NOMO-1 treated with DMSO at 0.1 percent for 48 hours (cell line): ENCODE measurements around the gene RXFP3.

ENCODE experiments used
- DNase-seq: peaks from one replicate; lab custom pipeline; 2025; ENCODE audit not compliant: unreplicated experiment; lab: John Stamatoyannopoulos, UW

RXFP3 gene

GRCh38 chr5:33976307-33976706, 40.1 kb downstream of the RXFP3 start:
- DNase-seq: no peak

GRCh38 chr5:33978306-33978705, 42.1 kb downstream of the RXFP3 start:
- DNase-seq: no peak

GRCh38 chr5:33980030-33980429, 43.8 kb downstream of the RXFP3 start:
- DNase-seq: no peak

- no peak for DNase-seq
Observed at GRCh38 chr5:33981408-33982162, 45.4 kb downstream of the RXFP3 start.

GRCh38 chr5:33984178-33984577, 48.0 kb downstream of the RXFP3 start:
- no peak for DNase-seq

- no peak for DNase-seq
Observed at GRCh38 chr5:33984671-33985124, 48.5 kb downstream of the RXFP3 start, which contains the start of gene SLC45A2. TSS of gene SLC45A2 (minus strand) at chr5:33984693. CDS start at chr5:33984583, 110 bp downstream.

GRCh38 chr5:33985447-33985846, 49.3 kb downstream of the RXFP3 start:
- DNase-seq: no peak
